ENCODE results near the gene ALK.

Gene ALK

DNA sequence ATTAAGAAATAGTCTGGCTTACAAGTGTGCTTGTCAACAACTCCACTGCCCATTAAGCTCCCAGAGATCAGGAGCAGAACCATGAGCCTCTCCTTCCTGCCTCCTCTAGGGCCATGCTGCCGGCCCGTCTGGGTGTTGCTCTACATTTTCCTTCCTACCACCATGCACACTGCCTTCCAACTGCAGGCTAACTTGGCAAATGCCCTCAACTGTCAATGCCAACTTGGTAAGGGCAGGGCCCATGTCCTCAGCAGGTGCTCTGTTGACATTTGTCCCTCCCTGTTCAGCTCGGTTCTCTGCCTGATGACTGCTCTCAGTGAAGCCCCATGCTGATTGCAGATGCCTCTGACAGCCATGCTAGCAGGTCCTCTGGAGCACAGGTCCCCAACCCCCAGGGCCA lies 345.2 kb downstream of the ALK start:
- TF ChIP-seq FOXP2 (optimal IDR thresholded peaks at IDR 0.05; ENCODE audit: borderline replicate concordance, extremely low read depth, extremely low read length, insufficient read depth) (no peak), SIN3A (IDR thresholded peaks at IDR 0.05; ENCODE audit: borderline replicate concordance, insufficient read depth, low read length) (no peak), TAF1 (IDR thresholded peaks at IDR 0.05; ENCODE audit: borderline replicate concordance, insufficient read depth, low read length) (no peak), REST (IDR thresholded peaks at IDR 0.05; ENCODE audit: insufficient read depth in 1 of 2, low read depth in 2 of 2, low read length in 2 of 2) (no peak), POLR2AphosphoS5 (IDR thresholded peaks at IDR 0.05; ENCODE audit: low read depth, low read length) (no peak)

GRCh38 chr2:29575370-29575890 lies 346.0 kb downstream of the ALK start:
- TF ChIP-seq TAF1 (IDR thresholded peaks at IDR 0.05; ENCODE audit: borderline replicate concordance, insufficient read depth, low read length): no peak

GRCh38 chr2:29573612-29574011 lies 347.8 kb downstream of the ALK start:
- TF ChIP-seq FOXP2 (optimal IDR thresholded peaks at IDR 0.05; ENCODE audit: borderline replicate concordance, extremely low read depth, extremely low read length, insufficient read depth): no peak
- TF ChIP-seq SIN3A (IDR thresholded peaks at IDR 0.05; ENCODE audit: borderline replicate concordance, insufficient read depth, low read length): no peak
- no peak for TF ChIP-seq POLR2AphosphoS5 (IDR thresholded peaks at IDR 0.05; ENCODE audit: low read depth, low read length)
- no peak for TF ChIP-seq REST (IDR thresholded peaks at IDR 0.05; ENCODE audit: insufficient read depth in 1 of 2, low read depth in 2 of 2, low read length in 2 of 2)
- no peak for TF ChIP-seq TAF1 (IDR thresholded peaks at IDR 0.05; ENCODE audit: borderline replicate concordance, insufficient read depth, low read length)

DNA sequence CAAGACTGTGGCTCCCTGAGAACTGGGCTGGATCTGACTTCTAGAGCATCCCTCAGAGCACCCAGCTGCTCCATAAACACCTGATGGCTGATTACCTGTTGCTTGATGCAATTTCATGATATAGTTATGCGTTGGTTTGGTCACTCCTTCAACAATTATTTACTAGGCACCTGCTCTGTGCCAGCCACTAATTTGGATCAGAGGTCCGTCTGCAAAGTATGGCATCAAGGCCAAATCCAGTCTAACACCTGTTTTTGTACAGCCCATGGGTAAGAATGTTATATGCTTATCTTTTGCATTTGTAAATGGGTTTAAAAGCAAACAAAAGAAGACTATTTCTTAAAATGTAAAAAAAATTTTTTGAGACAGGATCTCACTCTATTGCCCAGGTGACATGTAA lies 348.2 kb downstream of the ALK start:
- TF ChIP-seq SIN3A (IDR thresholded peaks at IDR 0.05; ENCODE audit: borderline replicate concordance, insufficient read depth, low read length) (no peak), FOXP2 (optimal IDR thresholded peaks at IDR 0.05; ENCODE audit: borderline replicate concordance, extremely low read depth, extremely low read length, insufficient read depth) (no peak), TAF1 (IDR thresholded peaks at IDR 0.05; ENCODE audit: borderline replicate concordance, insufficient read depth, low read length) (no peak), POLR2AphosphoS5 (IDR thresholded peaks at IDR 0.05; ENCODE audit: low read depth, low read length) (no peak), REST (IDR thresholded peaks at IDR 0.05; ENCODE audit: insufficient read depth in 1 of 2, low read depth in 2 of 2, low read length in 2 of 2) (no peak)

- no peak for TF ChIP-seq TAF1 (IDR thresholded peaks at IDR 0.05; ENCODE audit: borderline replicate concordance, insufficient read depth, low read length)
- no peak for TF ChIP-seq POLR2AphosphoS5 (IDR thresholded peaks at IDR 0.05; ENCODE audit: low read depth, low read length)
- TF ChIP-seq SIN3A (IDR thresholded peaks at IDR 0.05; ENCODE audit: borderline replicate concordance, insufficient read depth, low read length): no peak
- no peak for TF ChIP-seq FOXP2 (optimal IDR thresholded peaks at IDR 0.05; ENCODE audit: borderline replicate concordance, extremely low read depth, extremely low read length, insufficient read depth)
- no peak for TF ChIP-seq REST (IDR thresholded peaks at IDR 0.05; ENCODE audit: insufficient read depth in 1 of 2, low read depth in 2 of 2, low read length in 2 of 2)
Observed at GRCh38 chr2:29570539-29570938, 350.8 kb downstream of the ALK start.
